ENCODE data around the gene ATP5F1D. TPM values are rescaled to one million over a fixed set of nuclear protein-coding genes. Genes with fewer than 3 reads are reported as not detected.

Gene ATP5F1D
- total and polyA plus RNA-seq, 2 of the 13 experiments (the other 11 are each of a cell fraction or from before 2014, with no cell fraction given), result 39.4 to 78.7 TPM

- TF ChIP-seq ARID4A (CRISPR knock-in tag; IDR thresholded peaks at IDR 0.05; ENCODE audit: borderline replicate concordance) (peak; percentile 54; the same call in 1 of the 2 replicates), ZMAT3 (CRISPR knock-in tag; conservative IDR thresholded peaks at IDR 0.05) (peak; percentile 84; the same call in 1 of the 2 replicates), ZFP62 (CRISPR knock-in tag; IDR thresholded peaks at IDR 0.05) (0 out of 2 replicates have a peak, but pooled peaks have one; percentile 12), AKNA (CRISPR knock-in tag; IDR thresholded peaks at IDR 0.05; ENCODE audit: borderline replicate concordance) (no peak), ZNF574 (CRISPR knock-in tag; IDR thresholded peaks at IDR 0.05) (peak; percentile 20; the same call in 1 of the 2 replicates), RBAK (CRISPR knock-in tag; IDR thresholded peaks at IDR 0.05) (no peak), ZSCAN12 (CRISPR knock-in tag; IDR thresholded peaks at IDR 0.05) (peak; percentile 88; the same call in 1 of the 2 replicates), CBX5 (CRISPR knock-in tag; IDR thresholded peaks at IDR 0.05; ENCODE audit: borderline replicate concordance) (no peak), RBFOX2 (IDR thresholded peaks at IDR 0.05; ENCODE audit: low read depth, low read length) (peak; percentile 95), TCF7L2 (IDR thresholded peaks at IDR 0.05; ENCODE audit: low read depth, low read length) (no peak), ZNF660 (CRISPR knock-in tag; IDR thresholded peaks at IDR 0.05; ENCODE audit: borderline replicate concordance, low read depth) (no peak), ZNF557 (CRISPR knock-in tag; IDR thresholded peaks at IDR 0.05) (0 out of 2 replicates have a peak, but pooled peaks have one; percentile 59), CCDC6 (CRISPR knock-in tag; IDR thresholded peaks at IDR 0.05) (peak; percentile 75), ZNF773 (CRISPR knock-in tag; IDR thresholded peaks at IDR 0.05; ENCODE audit: borderline replicate concordance) (no peak), ZNF331 (CRISPR knock-in tag; IDR thresholded peaks at IDR 0.05) (0 out of 2 replicates have a peak, but pooled peaks have one; percentile 38), ZBTB7B (CRISPR knock-in tag; IDR thresholded peaks at IDR 0.05) (peak; percentile 45), ESRRA (CRISPR knock-in tag; IDR thresholded peaks at IDR 0.05; ENCODE audit: low read depth) (peak; percentile 13), ZNF343 (CRISPR knock-in tag; IDR thresholded peaks at IDR 0.05) (0 out of 2 replicates have a peak, but pooled peaks have one; percentile 50)
Observed at GRCh38 chr19:1249298-1249989, 7.9 kb downstream of the ATP5F1D start (continued).

Data from HepG2 (cell line).